Liver (tissue), 3 donors: ENCODE measurements around the gene SLC2A9.

Experiments
- CTCF ChIP-seq: fragments of 150-350 bp; IDR thresholded peaks from 2 replicates; pipeline ENCODE4 v1.5.1; 2017; ENCODE audit warnings: improper control_type of control experiment, low read depth, low read length; ENCODE audit not compliant: missing input control
- EGR1 ChIP-seq, 2 donors: IDR thresholded peaks; 2 replicates each; pipeline ENCODE4 v1.6.1; 2016 to 2018; ENCODE audit warnings: antibody characterized with exemption in 2 of 2, low read depth in 2 of 2
- GABPA ChIP-seq, 2 donors: IDR thresholded peaks in 1 of 2; conservative IDR thresholded peaks in 1 of 2; 2 replicates each; pipeline ENCODE4 v1.6.1; 2016; ENCODE audit warnings: antibody characterized with exemption in 2 of 2, mild to moderate bottlenecking in 1 of 2, moderate library complexity in 1 of 2
- RAD21 ChIP-seq, 2 donors: IDR thresholded peaks; 2 replicates each; pipeline ENCODE4 v1.6.1; 2016; ENCODE audit warnings: antibody characterized with exemption in 2 of 2, mild to moderate bottlenecking in 2 of 2
- SP1 ChIP-seq: IDR thresholded peaks from 2 replicates; pipeline ENCODE4 v1.6.1; 2018; ENCODE audit warnings: antibody characterized with exemption, mild to moderate bottlenecking
- donor health status: healthy.
- donor health status: healthy.

DNA sequence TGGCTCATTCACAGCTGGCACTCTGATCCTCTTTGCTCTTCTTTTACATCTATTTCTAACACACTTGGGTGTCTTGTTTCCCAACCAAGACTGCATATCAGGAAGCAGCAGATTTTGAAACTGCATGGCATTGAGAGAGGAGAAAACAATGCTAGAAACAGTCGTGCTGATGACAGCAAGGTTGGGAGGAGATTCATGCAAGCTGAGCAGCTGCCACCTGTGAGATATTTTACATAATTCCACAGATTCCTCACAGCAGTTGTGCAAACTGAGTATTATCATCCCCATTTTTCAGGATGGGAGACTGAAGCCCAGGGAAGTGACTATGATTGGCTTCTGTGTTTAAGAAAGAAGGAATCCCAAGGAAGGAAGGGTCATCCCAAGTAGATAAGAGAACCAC is 105.0 kb downstream of the SLC2A9 start:
- no peak for TF ChIP-seq CTCF
- TF ChIP-seq GABPA (IDR thresholded peaks at IDR 0.05 in 1 of 2, conservative IDR thresholded peaks at IDR 0.05 in 1 of 2) = no peak
- no peak for TF ChIP-seq SP1
- no peak for TF ChIP-seq EGR1 (IDR thresholded peaks at IDR 0.05; ENCODE audit: low read depth in 2 of 2)
- no peak for TF ChIP-seq RAD21 (IDR thresholded peaks at IDR 0.05)
